ENCODE data around the gene PDGFRB. TPM values are rescaled to one million over a fixed set of nuclear protein-coding genes. Genes with fewer than 3 reads are reported as not detected.
A peak's percentile ranks its signal among the peaks of the same experiment; 100 is the strongest.

The PDGFRB gene
- total RNA-seq, 1 experiment from 2014 or later: 113 TPM

DNA sequence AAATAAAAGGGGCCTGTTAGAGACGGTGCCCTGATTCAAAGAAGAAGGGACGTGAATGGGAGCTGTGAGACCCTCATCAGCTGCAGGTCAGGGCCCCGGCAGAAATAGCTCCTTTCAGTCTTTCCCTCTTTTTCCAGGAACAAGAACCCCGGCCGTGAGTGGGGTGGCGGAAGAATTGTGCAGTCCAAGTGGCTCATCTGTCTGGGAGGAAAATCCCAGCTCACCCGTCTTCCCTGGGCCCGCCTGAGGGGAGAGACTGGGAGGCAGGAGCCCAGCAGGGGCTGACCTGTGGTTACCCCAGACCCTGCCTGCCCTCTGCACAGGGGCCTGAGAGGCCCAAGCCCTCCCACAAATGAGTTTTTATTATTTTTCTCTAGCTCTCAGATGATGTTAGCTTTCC is 44.5 kb downstream of the PDGFRB start:
- Histone ChIP-seq H3K27ac (no peak overlapping the region), H3K27me3 (replicated peaks) (no peaks in the 10 kb centered on the region), H3K36me3 (peaks cover 35% of the 10 kb centered on the region), H3K4me3 (no peak overlapping the region), H3K4me1 (replicated peaks) (peaks cover 39% of the 10 kb centered on the region), H3K9me3 (replicated peaks) (no peaks in the 10 kb centered on the region)
- no peak for DNase-seq (ENCODE audit: low read depth in 1 of 2, low spot score in 2 of 2)

DNA sequence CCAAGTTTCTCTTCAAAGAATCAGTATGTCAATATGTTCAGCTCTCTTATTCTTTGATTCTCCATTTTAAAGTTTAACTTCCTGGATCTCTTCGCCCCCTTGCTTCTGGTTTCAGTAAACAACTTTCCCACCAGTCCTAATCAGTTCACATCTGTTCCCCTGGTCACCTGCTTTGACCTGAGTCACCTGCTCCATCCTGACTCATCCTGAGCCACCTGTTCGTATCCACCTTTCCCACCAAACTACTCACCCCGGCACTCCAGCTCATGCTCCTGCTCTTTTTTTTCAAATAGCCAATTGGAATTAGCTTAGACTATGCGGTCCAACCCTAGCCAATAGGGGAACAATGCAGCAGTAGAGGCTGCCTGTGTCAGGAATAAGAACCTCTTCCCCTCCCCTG is 45.7 kb downstream of the PDGFRB start:
- Histone ChIP-seq H3K36me3 (peaks cover 23% of the 10 kb centered on the region), H3K27me3 (replicated peaks) (no peaks in the 10 kb centered on the region), H3K4me1 (replicated peaks) (peaks cover 39% of the 10 kb centered on the region), H3K4me3 (no peak overlapping the region), H3K27ac (no peak overlapping the region), H3K9me3 (replicated peaks) (no peaks in the 10 kb centered on the region)
- DNase-seq (ENCODE audit: low read depth in 1 of 2, low spot score in 2 of 2): no peak

DNA sequence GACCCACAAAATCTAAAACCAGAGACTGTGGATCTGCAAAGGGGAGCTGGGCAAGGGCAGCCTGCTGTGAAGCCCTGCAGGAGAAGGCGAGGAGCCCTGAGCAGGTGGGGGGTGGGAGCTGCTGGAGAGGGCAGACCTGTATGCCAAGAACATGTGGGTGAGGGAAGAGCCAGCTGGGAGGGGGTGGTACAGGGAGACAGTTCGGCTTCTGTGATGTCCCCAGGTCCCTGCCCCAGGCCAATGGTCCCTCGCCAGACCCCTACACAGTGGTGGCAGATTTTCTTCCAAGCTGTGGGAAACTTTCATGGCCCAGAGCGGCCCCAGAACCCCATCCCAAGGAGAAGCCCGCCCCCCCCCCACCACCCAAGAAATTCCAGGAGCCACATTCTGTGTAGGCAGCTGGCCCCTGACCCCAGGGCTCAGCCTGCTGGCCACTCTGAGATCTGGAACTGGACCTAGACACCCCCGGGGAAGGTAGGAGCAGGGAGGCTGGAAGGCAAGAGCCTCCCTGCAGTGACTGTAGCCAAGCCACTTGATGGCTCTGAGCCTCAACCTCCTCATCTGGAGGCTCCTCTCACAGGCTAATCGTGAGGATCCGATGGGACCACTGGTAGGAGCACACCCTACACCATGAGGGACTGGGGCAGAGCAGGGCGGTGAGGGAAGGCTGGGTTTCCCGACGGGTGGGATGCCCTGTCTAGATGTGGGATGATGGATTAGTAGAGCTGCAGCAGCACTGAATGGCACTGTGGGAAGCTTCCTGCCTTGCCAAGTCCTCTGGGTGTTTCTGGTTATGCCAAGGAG is 46.7 kb downstream of the PDGFRB start:
- Histone ChIP-seq H3K4me1 (replicated peaks) (peaks cover 39% of the 10 kb centered on the region), H3K36me3 (peaks cover 13% of the 10 kb centered on the region), H3K27me3 (replicated peaks) (no peaks in the 10 kb centered on the region), H3K9me3 (replicated peaks) (no peaks in the 10 kb centered on the region), H3K27ac (no peak overlapping the region), H3K4me3 (no peak overlapping the region)
- no peak for DNase-seq (ENCODE audit: low read depth in 1 of 2, low spot score in 2 of 2)

DNA sequence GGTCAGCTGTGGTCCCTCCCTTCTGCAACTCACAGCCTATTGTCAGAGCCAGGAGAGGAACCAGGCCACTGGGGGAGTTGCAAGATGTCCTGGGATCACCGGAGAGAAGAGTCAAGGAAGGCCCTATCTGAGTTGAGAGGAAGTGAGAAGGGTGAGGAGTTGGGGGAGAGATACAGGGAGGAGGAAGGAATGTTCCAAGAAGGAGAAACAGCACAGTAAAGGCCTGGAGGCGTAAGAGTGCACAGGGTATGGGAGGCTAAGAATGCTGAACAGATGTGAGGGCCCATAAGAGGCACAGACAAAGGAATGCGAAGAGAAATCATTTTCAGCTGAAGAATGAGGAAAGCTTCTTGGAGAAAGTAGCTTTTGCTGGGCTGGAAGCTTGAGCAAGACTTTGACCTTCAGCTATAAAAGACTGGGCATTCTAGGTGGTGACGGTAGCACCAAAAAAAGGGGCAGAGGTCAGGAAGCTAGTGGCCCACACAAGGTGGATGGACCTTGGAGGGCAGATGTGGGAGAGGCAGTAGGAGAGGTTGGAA is 47.7 kb downstream of the PDGFRB start:
- no peaks in the 10 kb centered on the region for H3K27me3 ChIP-seq (replicated peaks)
- peaks cover 3% of the 10 kb centered on the region; the same call in 1 of the 2 replicates for H3K36me3 ChIP-seq
- peaks cover 32% of the 10 kb centered on the region for H3K4me1 ChIP-seq (replicated peaks)
- no peak overlapping the region for H3K4me3 ChIP-seq
- H3K9me3 ChIP-seq (replicated peaks): no peaks in the 10 kb centered on the region
- no peak for DNase-seq (ENCODE audit: low read depth in 1 of 2, low spot score in 2 of 2)
- no peak overlapping the region for H3K27ac ChIP-seq

DNA sequence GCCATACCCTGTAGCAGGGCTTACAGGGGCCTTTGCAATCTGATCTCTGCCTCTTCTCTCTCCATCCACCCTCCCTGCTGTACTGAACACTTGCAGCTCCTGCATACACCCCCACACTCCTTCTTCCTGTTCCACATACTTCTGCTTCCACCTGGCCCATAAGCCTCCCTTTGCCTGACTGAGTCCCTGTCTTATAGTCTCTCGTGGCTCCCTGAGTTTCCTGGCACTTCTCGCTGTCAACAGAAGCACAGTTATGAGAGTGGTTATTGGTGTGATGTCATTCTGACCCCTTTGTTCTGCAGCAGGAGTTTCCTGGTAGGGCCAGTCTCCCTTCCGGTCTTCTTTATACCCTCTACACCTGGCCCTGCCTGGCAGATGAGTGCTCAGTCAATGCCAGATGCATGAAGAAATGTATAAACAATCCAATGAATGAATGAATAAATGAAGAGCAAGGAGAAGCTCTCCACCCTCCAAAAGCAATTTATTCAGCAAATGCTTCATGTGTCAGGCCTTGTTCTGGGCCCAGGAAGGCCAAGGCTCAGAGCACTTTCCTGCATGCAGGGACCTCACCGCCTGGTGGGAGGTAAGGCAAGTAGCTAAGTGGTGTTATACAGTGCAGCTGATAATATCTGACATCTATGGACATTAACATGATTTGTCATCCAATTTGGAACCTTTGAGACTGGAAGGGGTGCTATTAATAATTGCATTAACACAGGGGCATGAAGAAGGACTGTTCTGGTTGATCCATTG is 48.8 kb downstream of the PDGFRB start:
- Histone ChIP-seq H3K27ac (no peak overlapping the region), H3K27me3 (replicated peaks) (no peaks in the 10 kb centered on the region), H3K4me3 (no peak overlapping the region), H3K4me1 (replicated peaks) (peaks cover 21% of the 10 kb centered on the region), H3K36me3 (peaks cover under 1% of the 10 kb centered on the region; the same call in 1 of the 2 replicates), H3K9me3 (replicated peaks) (no peaks in the 10 kb centered on the region)
- DNase-seq (ENCODE audit: low read depth in 1 of 2, low spot score in 2 of 2): no peak

DNA sequence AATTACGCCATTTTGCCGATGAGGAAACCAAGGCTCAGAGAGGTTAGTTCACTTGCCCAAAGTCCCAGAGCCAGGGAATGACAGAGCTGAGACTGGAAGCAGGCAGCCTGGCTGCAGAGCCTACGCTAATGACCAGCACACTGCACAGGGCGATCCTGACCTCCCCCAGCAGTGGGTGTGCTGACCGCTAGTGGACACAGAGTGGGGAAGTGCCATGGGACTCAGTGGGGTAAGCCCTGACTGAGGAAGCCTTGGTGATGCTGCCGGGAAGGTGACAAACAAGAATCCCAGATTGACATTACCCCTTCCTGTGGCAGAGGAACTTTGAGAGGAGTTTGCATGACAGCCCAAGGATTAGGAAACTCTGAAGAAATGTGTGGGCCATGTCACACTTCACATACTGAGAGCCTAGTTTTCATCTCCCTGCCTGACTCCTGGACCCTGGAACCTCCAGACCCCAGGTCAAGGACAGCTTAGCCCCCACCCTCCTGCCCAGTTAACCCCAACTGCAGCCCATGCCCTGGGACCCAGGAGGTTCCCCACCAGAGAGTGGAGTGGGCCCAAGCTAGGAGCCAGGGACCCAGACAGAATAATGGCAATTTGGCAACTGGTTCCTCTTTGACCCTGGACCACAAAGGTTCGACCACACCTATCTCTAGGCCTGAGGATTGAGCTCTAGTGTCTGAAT is 49.6 kb downstream of the PDGFRB start:
- H3K9me3 ChIP-seq (replicated peaks): no peaks in the 10 kb centered on the region
- no peaks in the 10 kb centered on the region for H3K27me3 ChIP-seq (replicated peaks)
- no peak overlapping the region for H3K4me3 ChIP-seq
- no peak overlapping the region for H3K27ac ChIP-seq
- no peaks in the 10 kb centered on the region for H3K36me3 ChIP-seq
- DNase-seq (ENCODE audit: low read depth in 1 of 2, low spot score in 2 of 2): no peak
- peaks cover 15% of the 10 kb centered on the region for H3K4me1 ChIP-seq (replicated peaks)

DNA sequence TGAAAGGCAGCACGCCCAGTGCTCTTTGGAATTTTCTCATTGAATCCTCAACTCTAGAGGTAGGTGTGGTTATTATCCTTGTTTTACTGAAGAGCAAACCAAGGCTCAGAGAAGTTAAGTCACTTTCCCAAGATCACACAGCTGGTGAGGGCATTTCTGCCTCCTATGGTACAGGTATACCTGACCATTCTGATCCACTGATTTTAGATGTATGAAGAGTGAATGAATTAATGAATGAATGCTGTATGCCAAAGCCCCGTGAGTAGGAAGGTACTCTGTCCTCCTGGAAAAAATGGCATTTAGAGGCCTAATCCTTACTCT is 51.1 kb downstream of the PDGFRB start:
- peaks cover 11% of the 10 kb centered on the region for H3K4me1 ChIP-seq (replicated peaks)
- H3K36me3 ChIP-seq: no peaks in the 10 kb centered on the region
- H3K27ac ChIP-seq: no peak overlapping the region
- H3K9me3 ChIP-seq (replicated peaks): no peaks in the 10 kb centered on the region
- no peaks in the 10 kb centered on the region for H3K27me3 ChIP-seq (replicated peaks)
- H3K4me3 ChIP-seq: no peak overlapping the region
- no peak for DNase-seq (ENCODE audit: low read depth in 1 of 2, low spot score in 2 of 2)

DNA sequence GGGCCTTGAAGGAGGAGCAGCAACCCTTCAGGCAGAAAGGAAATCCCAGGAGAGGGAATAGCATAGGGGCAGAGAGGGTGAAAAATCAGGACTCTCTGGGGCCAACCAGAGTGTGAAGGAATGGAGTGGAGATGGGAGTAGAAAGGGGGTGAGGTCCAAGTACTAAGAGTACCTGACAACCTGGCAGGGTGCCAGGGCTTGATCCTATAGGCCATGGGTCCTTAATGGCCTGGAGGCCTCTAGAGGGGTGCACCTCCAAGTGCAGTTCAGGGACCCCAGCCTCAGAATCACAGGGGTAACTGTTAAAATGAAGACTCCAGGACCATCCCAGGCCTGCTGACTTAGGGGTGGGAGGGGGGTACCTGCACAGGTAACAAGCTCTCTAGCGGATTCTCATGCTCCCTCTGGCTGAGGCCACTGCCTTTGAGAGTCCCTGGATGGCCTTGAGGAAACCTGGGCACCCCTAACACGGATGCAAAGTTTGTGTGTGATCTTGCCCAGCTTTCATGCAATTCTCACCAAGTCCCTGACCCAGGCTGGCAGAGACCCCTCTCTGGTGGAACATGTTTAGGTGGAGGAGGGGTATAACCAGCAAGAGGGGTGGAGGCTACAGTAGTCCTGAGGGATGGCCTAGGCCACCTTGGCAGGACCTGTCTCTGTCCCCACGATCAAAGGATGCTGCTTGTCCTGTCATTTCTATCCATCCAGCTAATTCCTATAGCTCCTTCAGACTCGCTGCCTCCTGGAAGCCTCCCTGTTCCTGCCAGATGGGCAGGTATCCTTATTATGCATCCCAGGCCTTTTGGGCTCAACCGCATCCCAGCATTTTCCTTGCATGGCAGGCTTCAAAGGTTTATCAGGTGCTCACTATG is 51.7 kb downstream of the PDGFRB start:
- Histone ChIP-seq H3K4me1 (replicated peaks) (peaks cover 6% of the 10 kb centered on the region; the same call in 1 of the 2 replicates), H3K4me3 (no peak overlapping the region), H3K9me3 (replicated peaks) (no peaks in the 10 kb centered on the region; the same call in 1 of the 2 replicates), H3K36me3 (no peaks in the 10 kb centered on the region), H3K27me3 (replicated peaks) (no peaks in the 10 kb centered on the region), H3K27ac (no peak overlapping the region)
- DNase-seq (ENCODE audit: low read depth in 1 of 2, low spot score in 2 of 2): no peak

DNA sequence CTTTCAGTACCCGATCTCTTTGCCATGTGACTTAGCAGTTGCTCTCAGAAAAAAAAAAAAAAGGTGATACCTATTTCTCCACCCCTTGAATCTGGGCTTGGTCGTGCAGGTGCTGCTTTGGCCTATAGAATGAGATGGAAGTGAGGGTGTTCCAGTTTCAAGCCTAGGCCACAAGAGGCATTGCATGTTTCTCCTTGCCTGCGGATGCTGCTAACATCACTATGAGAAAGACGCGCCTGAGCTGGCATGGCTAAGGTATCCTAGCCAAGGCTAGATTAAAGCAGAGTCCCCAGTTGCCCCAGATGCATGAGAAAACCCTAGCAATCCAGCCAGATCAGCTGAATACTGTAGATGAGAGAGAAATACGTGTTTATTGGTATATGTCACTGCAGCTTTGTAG is 54.6 kb downstream of the PDGFRB start:
- Histone ChIP-seq H3K27ac (no peak overlapping the region), H3K4me1 (replicated peaks) (no peaks in the 10 kb centered on the region; the same call in 1 of the 2 replicates), H3K4me3 (no peak overlapping the region), H3K36me3 (no peaks in the 10 kb centered on the region), H3K27me3 (replicated peaks) (no peaks in the 10 kb centered on the region), H3K9me3 (replicated peaks) (no peaks in the 10 kb centered on the region; the same call in 1 of the 2 replicates)
- no peak for DNase-seq (ENCODE audit: low read depth in 1 of 2, low spot score in 2 of 2)

DNA sequence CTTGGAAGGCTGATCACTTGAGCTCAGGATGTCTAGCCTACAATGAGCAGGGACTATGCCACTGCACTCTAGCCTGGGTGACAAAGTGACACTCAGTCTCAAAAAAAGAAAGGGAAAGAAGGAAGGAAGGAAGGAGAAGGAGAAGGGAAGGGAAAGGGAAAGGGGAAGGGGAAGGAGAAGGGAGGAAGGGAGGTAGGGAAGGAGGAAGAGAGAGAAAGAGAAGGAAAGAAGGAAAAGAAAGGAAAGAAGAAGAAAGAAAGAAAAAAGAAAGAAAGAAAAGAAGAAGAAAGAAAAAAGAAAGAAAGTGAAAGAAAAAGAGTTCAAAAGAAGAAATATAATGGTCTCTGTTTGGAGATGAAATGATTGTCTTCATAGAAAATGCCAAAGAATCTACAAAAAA is 58.5 kb downstream of the PDGFRB start:
- H3K4me1 ChIP-seq (replicated peaks): no peaks in the 10 kb centered on the region; the same call in 1 of the 2 replicates
- H3K9me3 ChIP-seq (replicated peaks): no peaks in the 10 kb centered on the region; the same call in 1 of the 2 replicates
- H3K4me3 ChIP-seq: no peak overlapping the region
- no peaks in the 10 kb centered on the region; the same call in 1 of the 2 replicates for H3K27me3 ChIP-seq (replicated peaks)
- no peaks in the 10 kb centered on the region for H3K36me3 ChIP-seq
- no peak for DNase-seq (ENCODE audit: low read depth in 1 of 2, low spot score in 2 of 2)
- H3K27ac ChIP-seq: no peak overlapping the region

DNA sequence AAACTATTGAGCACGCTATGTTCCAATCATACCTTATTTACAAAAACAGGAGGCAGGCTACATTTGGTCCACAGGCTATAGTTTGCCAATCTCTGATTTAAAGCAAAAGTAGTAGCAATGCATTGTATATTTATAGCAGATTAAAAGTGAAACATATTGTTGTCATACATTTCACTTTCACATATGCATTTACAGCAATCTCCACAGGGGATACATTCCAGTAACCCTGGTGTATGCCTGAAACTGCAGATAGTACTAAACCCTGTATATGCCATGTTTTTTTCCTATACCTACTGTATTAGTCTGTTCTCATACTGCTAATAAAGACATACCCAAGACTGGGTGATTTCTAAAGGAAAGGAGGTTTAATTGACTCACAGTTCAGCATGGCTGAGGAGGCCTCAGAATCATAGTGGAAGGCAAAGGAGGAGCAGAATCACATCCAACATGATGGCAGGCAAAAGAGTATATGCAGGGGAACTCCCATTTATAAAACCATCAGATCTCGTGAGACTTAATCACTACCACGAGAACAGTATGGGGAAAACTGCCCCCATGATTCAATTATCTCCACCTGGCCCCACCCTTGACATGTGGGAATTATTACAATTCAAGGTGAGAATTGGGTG is 63.4 kb downstream of the PDGFRB start:
- no peaks in the 10 kb centered on the region for H3K36me3 ChIP-seq
- peaks cover 8% of the 10 kb centered on the region for H3K4me1 ChIP-seq (replicated peaks)
- no peaks in the 10 kb centered on the region; the same call in 1 of the 2 replicates for H3K27me3 ChIP-seq (replicated peaks)
- DNase-seq (ENCODE audit: low read depth in 1 of 2, low spot score in 2 of 2): no peak
- no peaks in the 10 kb centered on the region for H3K9me3 ChIP-seq (replicated peaks)
- no peak overlapping the region for H3K27ac ChIP-seq
- no peak overlapping the region for H3K4me3 ChIP-seq

DNA sequence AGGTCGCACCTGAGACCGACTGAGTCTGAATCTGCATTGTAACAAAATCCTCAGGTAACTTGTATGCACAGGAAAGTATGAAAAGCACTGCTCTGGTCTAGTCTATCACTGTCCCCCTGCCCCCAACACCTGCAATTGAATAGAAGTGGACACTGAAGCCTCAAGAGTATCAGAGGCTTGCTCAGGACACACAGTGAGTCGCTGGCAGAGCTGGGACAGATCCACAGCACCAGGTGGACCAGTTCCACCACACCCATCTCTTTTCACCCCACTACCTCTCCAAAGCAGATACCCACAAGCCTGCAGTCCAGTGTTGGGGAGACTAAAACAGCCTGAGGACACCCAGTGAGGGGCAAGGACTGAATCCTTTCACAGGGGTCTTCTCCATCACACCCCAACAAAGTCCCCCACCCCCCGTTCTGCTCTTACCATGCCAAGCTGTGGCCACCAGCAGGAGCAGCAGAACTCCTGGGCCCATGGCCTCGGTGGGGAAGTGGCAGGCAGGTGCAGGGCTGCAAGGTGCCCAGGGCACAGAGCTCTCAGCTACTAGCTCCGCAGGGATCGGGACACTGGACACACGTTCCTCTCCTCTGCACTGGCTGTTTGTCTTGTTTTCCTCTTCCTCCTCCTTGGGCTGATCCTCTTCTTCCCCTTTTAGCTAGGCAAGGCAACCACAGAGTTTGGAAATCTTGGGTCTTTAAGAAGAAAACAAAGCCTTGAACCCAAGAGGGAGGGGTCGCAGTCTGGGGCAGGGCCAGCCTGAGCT is 69.5 kb downstream of the PDGFRB start, which contains the start of gene CSF1R:
Gene CSF1R, minus strand, starts transcription at position 605 of the 766 bp plus-strand sequence. Its CDS starts 127 bp downstream, at position 478.
- Histone ChIP-seq H3K4me1 (replicated peaks) (peaks cover 18% of the 10 kb centered on the region), H3K4me3 (no peak within 1 kb of the TSS), H3K9me3 (replicated peaks) (no peaks in the 10 kb centered on the region), H3K27ac (peak within 1 kb of the TSS; percentile 14; the same call in 1 of the 2 replicates), H3K36me3 (no peaks in the 10 kb centered on the region), H3K27me3 (replicated peaks) (no peaks in the 10 kb centered on the region)
- DNase-seq (ENCODE audit: low read depth in 1 of 2, low spot score in 2 of 2): peak in 1 of 2 experiments; percentile 44

Data from SJSA1 (cell line).